ENCODE results near the gene TMEM60. TPM values are rescaled to one million over a fixed set of nuclear protein-coding genes. Genes with fewer than 3 reads are reported as not detected.

Gene TMEM60
- total and polyA plus RNA-seq, 2 of the 13 experiments (the other 11 are each of a cell fraction or from before 2014, with no cell fraction given), result 25.6 to 27.7 TPM

- peak; percentile 16; the same call in 1 of the 2 replicates for TF ChIP-seq KMT2A (CRISPR knock-in tag; IDR thresholded peaks at IDR 0.05)
- TF ChIP-seq BCL6 (CRISPR knock-in tag; IDR thresholded peaks at IDR 0.05), result 0 out of 2 replicates have a peak, but pooled peaks have one; percentile 12
- no peak for TF ChIP-seq ZNF280B (CRISPR knock-in tag; IDR thresholded peaks at IDR 0.05; ENCODE audit: borderline replicate concordance)
- TF ChIP-seq ZNF619 (CRISPR knock-in tag; IDR thresholded peaks at IDR 0.05), result no peak
- TF ChIP-seq ZNF572 (CRISPR knock-in tag; IDR thresholded peaks at IDR 0.05), result no peak
- no peak for TF ChIP-seq ZNF609 (CRISPR knock-in tag; IDR thresholded peaks at IDR 0.05; ENCODE audit: borderline replicate concordance)
- TF ChIP-seq ZNF616 (CRISPR knock-in tag; IDR thresholded peaks at IDR 0.05; ENCODE audit: low read depth), result peak; percentile 11; the same call in 1 of the 2 replicates
- TF ChIP-seq THRA (CRISPR knock-in tag; IDR thresholded peaks at IDR 0.05; ENCODE audit: borderline replicate concordance), result no peak
- peak; percentile 7; the same call in 1 of the 2 replicates for TF ChIP-seq GFI1 (CRISPR knock-in tag; IDR thresholded peaks at IDR 0.05; ENCODE audit: borderline replicate concordance)
- TF ChIP-seq HOMEZ (CRISPR knock-in tag; IDR thresholded peaks at IDR 0.05; ENCODE audit: low read depth), result no peak
- no peak for TF ChIP-seq ZNF75D (CRISPR knock-in tag; IDR thresholded peaks at IDR 0.05; ENCODE audit: borderline replicate concordance)
- TF ChIP-seq HNF1B (CRISPR knock-in tag; IDR thresholded peaks at IDR 0.05), result peak; percentile 42; the same call in 1 of the 2 replicates
- no peak for TF ChIP-seq BRCA1 (CRISPR knock-in tag; IDR thresholded peaks at IDR 0.05)
- no peak for TF ChIP-seq SYNCRIP (IDR thresholded peaks at IDR 0.05; ENCODE audit: insufficient read depth, low read depth, low read length)
- no peak for TF ChIP-seq HNF4G (IDR thresholded peaks at IDR 0.05; ENCODE audit: borderline replicate concordance, low read depth, low read length)
- TF ChIP-seq HNF4G (CRISPR knock-in tag; IDR thresholded peaks at IDR 0.05; ENCODE audit: borderline replicate concordance, low read depth), result no peak
- no peak for TF ChIP-seq HOXD1 (CRISPR knock-in tag; IDR thresholded peaks at IDR 0.05)
Measured at GRCh38 chr7:77799078-77799964, 1.1 kb upstream of the TMEM60 start (continued).

Measured in HepG2 (cell line).